Body of pancreas (tissue), 4 donors: ENCODE results near the gene ATP6V0A1.
A peak's percentile ranks its signal among the peaks of the same experiment; 100 is the strongest.

Experiments used
- CTCF ChIP-seq, 7 experiments: fragments of 450-650 bp in 4 of 7; fragments of 200-600 bp in 3 of 7; sonication (generic) in 3 of 7; IDR thresholded peaks; one replicate each; pipeline ENCODE4 v1.5.1; 2016 to 2019; ENCODE audit warnings: antibody characterized with exemption in 7 of 7
- POLR2A ChIP-seq, 3 donors: fragments of 450-650 bp; IDR thresholded peaks; one replicate each; pipeline ENCODE4 v1.6.1; 2016; ENCODE audit warnings: antibody characterized with exemption in 3 of 3, mild to moderate bottlenecking in 2 of 3

DNA sequence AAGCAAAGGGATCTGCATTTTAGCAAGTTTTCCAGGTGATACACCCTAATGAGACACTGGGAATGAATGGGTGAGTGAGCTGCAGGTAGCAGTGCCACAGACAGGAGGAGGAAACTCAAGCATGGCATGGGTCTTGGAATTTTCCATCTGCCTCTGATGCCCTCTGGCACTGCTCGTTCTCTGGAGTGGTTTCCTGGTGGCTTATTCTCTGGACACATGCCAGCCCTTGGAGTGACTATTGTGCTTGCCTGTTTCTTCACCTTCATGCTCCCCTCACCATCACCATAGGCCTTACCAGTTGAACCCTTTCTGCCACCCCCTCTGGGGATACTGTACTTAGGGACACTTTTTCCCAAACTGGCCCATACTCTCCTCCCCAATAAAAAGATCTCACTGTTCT lies 104.9 kb downstream of the ATP6V0A1 start:
- peak in 3 of 7 experiments; percentile 3 to 31 (median 25) for TF ChIP-seq CTCF (IDR thresholded peaks at IDR 0.05)
- TF ChIP-seq POLR2A (IDR thresholded peaks at IDR 0.05) = no peak
